GM19240 (cell line): ENCODE data around the gene OR9A4.

ENCODE experiments used
- DNase-seq: peaks from one replicate; pipeline ENCODE4 v3.0.0; 2011; ENCODE audit warnings: low spot score; ENCODE audit not compliant: insufficient read length

Gene OR9A4

DNA sequence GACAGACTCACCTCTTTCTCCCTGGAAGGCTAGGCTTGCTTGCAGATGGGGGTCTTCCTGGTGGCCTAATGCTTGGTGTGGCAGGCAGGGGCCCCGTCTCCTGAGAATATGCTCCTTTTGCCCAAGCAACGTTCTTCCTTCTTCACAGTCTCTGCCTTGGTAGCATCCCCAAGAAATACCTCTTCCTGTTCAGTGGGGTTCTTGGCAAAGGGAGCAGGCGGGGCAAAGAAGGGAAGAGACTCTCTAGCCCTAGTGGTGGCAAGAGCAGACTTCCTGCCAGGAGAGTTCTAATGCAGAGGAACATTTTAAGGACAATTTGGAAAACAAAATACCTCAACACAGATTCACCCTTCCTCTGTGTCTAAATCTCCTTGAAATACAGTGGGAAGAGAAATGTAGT is 30.6 kb downstream of the OR9A4 start, which contains the start of gene CLEC5A:
CLEC5A (minus strand) TSS at position 179 of the 400 bp plus-strand sequence. CDS start 682 bp downstream, outside the sequence.
- DNase-seq: no peak

- no peak for DNase-seq
Measured at GRCh38 chr7:141949021-141949420, 32.8 kb downstream of the OR9A4 start.

DNA sequence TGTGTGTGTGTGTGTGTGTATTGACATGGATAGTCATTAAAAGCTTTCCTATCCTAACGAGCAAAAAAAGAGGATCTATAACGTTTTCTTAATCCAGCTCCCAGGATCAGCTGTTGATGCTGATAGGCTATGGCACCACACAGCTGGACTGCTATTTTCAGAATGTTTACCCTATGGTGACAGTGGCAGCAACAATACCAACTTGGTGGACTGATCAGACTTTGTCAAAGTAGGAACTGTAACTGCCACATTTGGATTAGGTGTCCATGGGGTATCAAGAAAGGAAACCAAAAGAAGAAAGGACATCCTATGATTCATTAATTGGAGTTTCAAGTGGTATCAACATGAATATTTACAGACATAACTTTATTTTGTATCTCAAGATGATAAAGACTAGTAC is 33.3 kb downstream of the OR9A4 start:
- DNase-seq: no peak

DNA sequence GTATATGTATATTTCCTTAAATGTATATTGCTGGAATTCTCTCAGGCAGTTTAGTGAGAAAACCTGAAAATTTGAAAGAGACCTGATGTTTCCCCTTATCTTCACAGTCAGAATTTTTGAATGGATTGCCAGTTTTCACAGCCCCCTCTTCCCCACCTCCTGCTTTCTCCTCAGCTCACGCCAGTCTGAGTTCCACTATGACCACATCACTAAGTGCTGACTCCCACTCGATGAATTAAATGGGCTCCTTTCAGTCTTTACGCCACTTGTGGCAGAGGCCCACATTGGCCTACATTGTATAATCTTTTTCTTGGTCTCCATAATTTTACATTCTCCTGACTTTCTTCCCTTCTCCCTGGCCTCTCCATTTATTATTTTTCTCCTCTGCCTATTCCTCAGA is 33.7 kb downstream of the OR9A4 start:
- no peak for DNase-seq

DNA sequence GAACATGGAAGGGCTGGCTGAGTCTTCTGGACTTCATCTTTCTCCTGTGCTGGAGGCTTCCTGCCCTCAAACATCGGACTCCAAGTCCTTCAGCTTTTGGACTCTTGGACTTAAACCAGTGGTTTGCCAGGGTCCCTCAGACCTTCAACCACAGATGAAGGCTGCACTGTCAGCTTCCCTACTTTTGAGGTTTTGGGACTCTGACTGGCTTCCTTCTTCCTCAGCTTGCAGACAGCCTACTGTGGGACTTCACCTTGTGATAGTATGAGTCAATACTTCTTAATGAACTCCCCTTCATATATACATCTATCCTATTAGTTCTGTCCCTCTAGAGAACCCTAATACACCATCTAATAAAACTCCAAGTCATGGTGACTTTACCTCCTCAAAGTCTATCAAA is 34.6 kb downstream of the OR9A4 start:
- no peak for DNase-seq

- no peak for DNase-seq
Measured at GRCh38 chr7:141952461-141952860, 36.3 kb downstream of the OR9A4 start.

GRCh38 chr7:141954334-141954733 is 38.1 kb downstream of the OR9A4 start:
- DNase-seq: no peak

DNA sequence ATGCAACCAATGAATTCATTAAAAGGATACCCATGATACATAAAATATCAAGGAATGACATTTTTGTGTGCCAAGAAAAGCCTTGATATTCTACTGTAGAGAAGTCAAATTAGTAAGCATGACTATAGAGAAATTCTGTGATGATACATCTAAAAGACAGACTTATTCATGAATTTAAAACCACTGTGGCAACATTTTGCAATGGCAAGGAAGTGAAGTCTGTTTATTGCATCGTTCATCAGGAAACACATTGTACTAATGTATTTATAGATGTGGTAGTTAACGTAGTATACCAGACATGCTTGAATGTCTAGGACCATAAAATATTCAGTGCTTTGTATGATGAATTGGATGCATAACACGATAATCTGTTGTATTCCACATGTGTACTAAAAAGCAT is 39.9 kb downstream of the OR9A4 start:
- no peak for DNase-seq

DNA sequence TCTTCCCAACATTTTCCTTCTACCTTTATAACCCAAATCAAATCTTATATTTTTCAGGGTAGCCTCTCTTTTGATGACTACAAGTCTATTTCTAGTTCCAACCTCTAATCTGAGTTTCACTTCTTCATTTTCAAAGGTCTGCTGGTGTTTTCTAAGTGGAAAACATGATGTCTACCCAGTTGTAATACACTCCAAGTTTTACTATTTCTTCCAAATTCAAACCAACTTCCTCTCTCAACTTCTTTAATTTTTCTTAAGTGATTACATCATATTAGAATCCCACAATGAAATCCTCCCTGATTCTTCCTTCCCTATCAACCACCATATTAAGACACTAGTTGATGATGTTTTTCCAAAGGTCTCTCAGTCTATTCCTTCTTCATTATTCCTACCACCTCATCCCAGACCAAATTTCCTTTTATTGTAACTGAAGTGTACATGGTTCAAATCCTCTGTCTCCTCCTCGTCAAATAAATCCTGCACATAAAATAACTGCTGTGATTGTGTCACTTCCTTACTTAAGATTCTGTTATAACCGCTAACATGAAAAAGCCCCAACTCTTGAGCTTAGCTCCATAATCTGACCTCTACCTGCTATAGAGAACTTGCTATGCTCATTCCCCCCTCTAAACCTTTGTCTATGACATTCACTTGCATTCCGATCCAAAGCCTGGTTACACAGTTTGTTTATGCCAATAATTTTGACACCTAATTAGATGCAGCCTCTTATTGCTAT is 44.7 kb downstream of the OR9A4 start:
- no peak for DNase-seq
